DLD1 (cell line): ENCODE results near the gene ANKRD23.
"Not testable (repeated sequence)": the region's sequence is repeated elsewhere in the genome, so short reads cannot be mapped to it uniquely, and the experiment has no call there.

Experiments
- in situ Hi-C: cut with HindIII; loops from 2 replicates; pipeline ENCODE4 v1.10.0; 2017; ENCODE audit warnings: low sequenced_read_pairs

The ANKRD23 gene

DNA sequence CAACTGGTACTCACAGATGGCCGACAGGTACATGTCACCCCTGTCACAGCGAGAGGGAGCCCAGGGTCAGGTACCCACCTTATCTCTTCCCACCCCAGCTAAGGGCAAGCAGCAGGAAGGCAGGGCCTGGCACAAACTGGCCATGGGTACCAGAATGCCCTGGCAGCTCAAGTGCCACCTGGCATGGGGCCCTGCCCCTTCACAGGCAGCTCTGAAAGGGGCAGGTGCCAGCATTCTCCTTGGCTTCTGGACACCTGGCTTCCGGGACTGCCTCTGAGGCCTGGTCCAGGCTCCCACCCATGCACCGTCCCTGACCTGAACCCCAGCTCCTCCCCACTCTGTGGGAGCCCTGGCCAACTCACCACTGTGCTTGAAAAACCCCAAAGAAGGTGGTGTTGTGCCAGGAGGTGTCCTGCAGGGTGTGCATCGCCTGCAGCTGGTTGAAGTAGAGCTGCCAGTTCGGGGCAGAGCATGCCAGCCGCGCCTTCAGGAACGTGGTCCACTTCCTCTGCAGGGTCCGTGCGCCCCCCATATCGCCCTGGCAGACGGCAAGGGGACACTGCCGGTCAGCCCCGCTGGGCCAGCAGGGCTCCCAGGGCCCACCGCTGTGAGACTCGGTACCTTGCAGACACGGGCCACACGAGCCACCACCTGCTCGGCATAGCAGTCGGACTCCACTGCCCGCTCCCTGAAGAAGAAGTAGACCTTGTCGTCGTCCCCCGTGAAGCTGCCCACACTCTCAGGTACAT, 20.7 kb upstream of the ANKRD23 start:
- in situ Hi-C loops, result no loop called here

DNA sequence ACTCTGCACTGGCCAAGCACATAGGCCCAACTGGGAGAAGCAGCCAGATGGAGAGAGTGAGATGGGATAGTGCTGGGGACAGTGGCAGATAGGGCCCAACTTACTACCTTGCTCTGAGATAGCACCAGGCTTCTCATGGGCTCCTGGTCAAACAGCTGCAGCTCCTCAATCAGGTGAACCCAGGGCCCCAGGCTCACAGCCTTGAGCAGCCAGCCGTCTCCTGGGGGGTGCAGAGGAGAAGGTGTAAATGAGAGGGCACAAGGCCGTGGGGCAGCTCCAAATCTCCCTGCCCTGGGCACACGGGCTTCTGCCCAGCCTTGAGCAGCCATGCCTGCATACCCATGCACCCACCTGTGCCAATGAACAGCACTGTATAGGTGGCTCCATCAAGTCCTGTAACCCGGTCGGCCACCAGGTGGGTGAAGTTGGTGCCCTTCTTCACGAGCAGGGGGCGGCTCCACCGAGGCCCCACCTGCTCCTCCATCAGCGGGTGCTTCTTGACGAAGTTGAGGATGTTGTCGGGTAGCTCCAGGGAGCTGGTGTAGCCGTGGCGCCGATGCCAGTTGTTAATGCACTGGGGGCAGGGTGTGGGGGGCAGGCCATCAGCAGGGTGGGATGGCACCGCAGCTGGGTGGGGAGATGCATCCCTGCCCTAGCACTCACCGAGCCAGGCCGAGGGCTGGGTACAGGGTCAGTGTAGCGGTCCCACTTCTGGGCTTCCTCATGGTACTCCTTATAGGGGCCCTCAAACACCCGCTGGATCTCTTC, 19.9 kb upstream of the ANKRD23 start:
- in situ Hi-C loops, result no loop called here

GRCh38 chr2:96863056-96863455, 19.2 kb upstream of the ANKRD23 start:
- in situ Hi-C loops, result not testable (repeated sequence)

- in situ Hi-C loops, result no loop called here
Observed at GRCh38 chr2:96861074-96861473, 17.3 kb upstream of the ANKRD23 start.

DNA sequence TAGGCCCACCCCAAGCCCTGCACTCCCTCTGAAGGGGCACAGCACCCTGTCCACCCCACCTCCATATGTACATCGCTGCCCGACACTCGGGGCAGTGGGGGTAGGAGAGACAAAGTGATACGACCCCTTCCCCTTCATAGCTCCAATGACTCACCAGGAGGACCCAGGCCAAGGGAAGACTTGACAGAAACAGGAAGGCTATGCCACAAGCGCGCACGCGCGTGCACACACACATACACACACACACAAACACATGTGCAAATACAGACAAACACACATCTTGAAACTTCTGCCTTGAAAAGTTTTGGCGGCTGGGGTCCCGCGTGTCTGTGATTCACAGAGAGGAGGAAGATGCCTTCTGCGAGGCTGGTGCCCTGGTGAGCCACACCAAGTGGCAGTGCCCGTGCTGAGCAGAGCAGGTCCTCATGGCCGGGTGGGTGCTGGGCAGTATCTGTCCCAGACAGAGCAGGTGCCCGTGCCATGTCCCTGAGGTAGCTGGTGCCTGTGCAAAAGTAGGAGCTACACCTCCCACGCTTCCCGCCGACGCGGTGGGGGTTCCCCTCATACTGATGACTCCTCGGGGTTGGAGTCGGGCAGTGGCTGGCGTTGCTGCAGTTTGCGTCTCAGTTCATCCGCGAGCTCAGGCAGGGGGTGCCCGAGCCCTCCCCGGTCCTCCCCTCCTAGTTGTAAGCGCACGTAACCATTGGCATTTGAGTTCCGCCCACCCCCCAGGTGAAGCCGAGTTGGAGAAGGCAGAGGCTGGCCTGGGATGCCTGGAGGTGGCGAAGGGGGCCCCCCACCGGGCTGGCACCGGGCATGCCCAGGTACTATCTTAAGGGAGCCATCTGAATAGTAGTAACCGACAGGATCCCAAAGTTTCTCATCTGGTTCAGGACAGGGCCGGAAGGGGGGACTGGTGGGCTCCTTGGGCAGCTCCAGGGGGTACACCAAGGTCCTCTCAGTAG, 16.5 kb upstream of the ANKRD23 start:
- in situ Hi-C loops, result no loop called here

DNA sequence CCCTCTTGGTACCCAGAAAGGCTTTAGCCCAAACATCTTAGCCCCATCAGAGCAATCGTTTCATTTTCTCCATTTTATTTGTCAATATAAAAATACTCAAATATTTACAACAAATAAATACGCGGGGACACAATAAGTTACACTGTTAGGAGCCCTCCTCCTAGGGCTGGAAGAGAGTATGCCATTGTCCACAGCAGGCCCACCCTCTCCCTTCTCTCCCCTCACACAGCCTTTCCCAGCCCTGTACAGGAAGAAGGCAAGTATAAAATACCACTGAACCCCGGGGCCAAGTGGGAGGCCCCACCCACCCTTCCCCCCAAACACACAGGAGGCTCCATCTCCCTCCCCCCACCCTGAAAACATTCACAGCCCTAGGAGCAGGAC, 15.9 kb upstream of the ANKRD23 start:
- in situ Hi-C loops, result no loop called here

- in situ Hi-C loops, result no loop called here
Observed at GRCh38 chr2:96859099-96859649, 15.4 kb upstream of the ANKRD23 start.

DNA sequence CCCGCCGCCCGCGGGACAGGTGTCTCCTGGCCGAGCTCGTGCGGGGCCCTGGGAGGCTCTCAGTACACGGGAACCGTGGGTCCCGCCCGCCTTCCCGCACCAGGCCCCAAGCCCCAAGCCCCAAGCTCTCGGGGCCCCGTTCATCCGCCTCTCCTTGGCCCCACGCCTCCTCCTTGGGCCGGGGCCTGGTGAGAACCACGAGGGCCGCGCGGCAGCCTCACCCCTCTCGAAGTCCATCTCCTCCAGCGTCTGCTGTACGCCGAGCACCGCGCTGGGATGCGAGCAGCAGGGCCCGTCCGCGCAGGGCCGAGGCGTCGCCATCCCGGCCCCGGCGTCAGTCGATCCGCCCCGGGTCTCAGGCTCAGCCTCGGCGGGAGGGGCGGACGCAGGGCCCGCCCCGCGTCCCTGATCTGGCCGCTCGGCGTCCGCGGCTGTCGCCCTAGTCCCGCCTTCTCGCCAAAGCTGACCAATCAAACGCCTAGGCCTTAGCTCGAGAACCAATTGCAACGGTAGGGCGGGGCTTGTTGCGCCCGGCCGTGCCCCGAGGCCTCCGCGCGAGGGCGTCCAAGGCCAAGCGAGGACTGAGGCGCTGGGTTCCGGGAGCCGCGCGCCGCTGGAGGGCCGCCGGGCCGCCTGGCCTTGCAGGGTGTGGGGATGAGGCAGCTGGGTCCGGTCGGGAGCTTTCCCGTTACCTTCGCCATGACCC, 14.0 kb upstream of the ANKRD23 start, which contains the start of gene ANKRD39:
Gene ANKRD39, minus strand, starts transcription at position 350 of the 706 bp plus-strand sequence. Its CDS starts 29 bp downstream, at position 321.
- in situ Hi-C loops, result no loop called here

DNA sequence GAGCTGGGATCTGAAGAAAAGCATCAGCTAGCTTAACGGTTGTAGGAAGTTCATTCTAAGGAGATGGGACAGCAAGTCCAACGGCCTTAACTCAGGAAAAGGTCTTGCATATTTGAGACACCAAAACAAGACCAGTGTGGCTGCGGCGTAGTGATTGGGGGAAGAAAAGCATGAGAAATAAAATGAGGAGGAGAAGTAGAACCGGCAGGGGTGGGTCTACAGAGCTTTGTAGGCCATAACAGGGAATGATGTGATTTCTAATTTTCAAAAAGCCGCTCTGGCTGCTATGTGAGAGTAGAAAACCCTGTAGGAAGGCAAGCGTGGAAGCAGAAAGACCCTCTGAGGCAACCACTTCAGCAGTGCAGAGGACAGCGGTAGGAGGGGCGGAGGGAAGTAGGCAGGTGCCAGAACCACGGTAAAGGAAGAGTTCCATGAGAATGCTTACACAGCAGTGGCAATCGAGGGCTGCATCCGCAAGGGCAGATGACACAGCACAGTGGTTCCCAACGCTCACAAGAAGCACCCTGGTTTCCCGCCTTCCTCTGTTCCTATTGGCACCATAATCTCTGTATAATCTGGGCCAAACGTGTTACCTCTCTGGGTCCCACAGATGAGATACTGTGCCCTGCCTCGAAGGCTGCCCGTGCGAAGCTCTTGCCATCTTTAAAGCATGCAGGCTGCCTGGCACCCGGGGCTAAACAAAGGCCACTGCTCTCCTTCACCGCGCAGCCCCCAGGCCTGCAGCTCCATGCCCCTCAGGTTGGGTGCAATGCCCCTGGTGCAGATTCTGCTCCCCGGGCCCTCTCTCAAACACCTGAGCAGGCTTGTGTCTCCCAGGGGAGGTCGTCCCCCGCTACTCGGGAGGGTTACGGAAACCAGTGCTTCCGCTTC, 13.2 kb upstream of the ANKRD23 start:
- in situ Hi-C loops, result no loop called here

DNA sequence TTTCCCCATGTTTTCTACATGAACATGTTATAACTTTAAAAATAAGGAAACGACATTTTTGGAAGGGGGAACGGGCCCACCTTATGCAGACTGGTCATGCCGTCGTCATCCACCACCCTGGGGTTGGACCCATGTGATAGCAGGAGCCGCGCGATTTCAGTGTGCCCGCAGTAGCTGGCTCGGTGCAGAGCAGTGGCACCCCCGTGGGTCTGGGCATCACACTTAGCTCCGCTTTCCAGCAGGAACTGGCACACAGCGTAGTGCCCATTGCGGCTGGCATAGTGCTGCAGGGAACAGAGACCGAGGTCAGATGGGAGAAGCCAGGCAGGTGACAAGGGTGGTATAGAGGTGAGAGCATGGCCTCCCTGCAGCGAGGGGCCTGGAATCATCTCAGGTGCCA, 9.5 kb upstream of the ANKRD23 start:
- in situ Hi-C loops, result no loop called here

DNA sequence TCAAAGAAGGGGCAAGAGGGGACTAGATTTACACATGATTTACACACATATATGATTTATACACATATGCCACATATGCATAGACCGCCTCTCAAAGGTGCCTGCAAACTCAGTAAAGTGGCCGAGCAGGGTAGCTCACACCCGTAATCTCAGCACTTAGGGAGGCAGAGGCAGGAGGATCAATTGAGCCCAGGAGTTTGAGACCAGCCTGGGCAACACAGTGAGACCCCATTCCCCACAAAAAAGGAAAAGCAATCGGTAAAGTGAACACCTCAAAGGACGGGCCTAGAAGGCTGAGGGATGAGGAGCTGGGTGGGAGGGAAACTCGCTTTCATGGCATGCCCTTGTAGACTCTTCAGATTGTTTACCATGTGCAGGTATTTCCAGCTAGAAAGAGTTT, 8.8 kb upstream of the ANKRD23 start:
- in situ Hi-C loops, result no loop called here

DNA sequence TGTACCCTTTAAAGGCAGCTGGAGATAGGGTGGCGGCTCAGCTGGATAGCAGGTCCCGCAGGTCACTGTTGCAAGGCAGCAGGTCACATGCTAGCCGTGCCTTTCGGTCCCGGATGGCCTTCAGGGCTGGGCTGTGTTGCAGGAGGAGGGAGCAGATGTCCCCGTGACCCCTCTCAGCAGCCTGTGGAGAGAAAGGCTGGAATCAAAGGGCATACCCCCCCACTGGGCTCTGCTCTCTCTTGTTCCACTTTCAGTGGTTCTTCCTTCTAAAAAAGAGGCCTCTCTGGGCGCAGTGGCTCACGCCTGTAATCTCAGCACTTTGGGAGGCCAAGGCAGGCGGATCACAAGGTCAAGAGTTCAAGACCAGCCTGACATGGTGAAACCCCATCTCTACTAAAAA, 4.4 kb upstream of the ANKRD23 start:
- in situ Hi-C loops, result no loop called here

DNA sequence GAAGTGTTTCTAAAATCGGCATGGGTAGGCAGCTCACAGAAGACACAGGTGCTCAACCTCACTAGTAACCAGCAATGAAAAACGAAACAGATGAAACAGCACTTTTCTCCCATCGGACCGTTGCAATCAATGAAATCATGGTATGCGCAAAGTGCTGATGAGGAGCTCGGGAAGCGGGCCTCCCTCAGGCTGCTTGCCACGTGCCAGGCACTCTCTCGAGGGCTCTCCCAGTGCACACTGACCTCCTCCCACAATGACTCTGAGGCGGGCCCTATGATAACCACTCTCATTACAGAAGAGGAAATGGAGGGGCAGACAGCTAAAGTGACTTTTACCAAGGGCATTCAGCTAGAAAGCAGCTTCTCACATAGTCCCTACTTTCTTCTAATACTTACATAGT, 3.8 kb upstream of the ANKRD23 start:
- in situ Hi-C loops, result no loop called here

GRCh38 chr2:96846825-96847224, 3.0 kb upstream of the ANKRD23 start:
- in situ Hi-C loops, result no loop called here

DNA sequence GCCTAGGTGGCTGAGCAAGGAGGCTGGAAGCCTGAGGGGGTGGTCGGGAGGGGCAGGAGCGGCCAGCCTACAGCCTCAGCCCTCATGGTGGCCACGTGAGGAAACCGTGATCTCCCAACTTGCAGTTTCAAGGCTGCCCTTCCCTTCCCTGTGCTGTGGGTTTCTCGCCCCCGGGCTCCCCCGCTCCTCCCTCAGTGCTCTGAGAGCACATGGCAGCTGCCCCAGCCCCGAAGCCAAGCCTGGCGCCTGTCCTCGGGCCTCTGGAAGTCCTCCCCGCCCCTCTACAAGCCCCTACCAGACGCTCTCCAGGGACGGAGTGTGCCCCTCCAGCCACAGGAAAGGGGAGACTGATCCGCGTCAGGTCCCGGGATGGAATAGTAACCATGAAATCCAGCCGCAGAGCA, 586 bp upstream of the ANKRD23 start:
- in situ Hi-C loops, result no loop called here

DNA sequence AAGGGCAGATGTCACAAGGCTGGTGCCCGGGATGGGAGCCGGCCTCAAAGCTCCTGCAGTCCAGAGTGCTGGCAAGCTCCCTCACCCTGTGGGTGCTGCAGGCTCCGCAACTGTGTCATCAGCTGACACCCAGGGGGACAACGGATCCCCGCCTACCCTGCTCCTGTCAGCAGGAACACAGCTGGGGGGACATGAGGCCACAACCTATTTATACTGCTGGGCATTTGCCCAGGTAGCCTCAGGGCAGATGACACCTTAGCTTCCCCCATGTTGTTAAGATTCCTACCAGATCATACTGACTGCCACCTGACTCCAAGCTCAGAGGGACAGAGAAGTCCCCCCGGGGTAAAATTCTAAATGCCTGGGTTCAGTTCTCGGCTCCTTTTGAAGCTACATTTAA, 1.2 kb downstream of the ANKRD23 start:
- in situ Hi-C loops, result no loop called here

- in situ Hi-C loops, result no loop called here
Observed at GRCh38 chr2:96841701-96842495, 1.9 kb downstream of the ANKRD23 start.
